ENCODE measurements around the gene ELL2.
"Not testable (repeated sequence)": the region's sequence is repeated elsewhere in the genome, so short reads cannot be mapped to it uniquely, and the experiment has no call there.

The ELL2 gene

DNA sequence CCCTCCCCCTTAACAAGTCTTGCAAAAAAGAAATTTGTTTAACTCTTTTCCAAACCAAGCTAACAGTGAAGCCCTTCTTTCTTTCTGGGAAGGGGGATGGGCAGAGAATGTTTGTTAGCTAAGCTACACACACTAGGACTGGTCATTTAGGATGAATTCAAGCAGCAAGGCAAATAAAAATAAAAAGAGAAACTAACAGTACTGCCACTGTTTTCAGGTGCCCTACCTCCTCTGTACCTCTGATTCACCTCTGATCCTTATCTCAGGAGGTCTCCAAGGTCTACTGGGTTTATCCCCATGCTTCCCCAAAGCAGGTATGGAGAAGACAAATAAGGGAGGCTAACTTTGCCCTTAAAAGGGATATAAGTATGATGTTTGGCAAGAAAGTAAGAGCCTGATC, 52.9 kb downstream of the ELL2 start:
- Histone ChIP-seq H4K20me1 (peaks cover 0 to 81% (median 0%) of the 10 kb centered on the region in 11 experiments; a peak in 7 of 22 replicates), H3K4me1 (0 out of 20 replicates have a peak, but pooled peaks cover 0 to 3% (median 0%) of the 10 kb centered on the region in 10 experiments), H3K4me2 (no peak overlapping the region), H3K27ac (no peak overlapping the region), H3K27me3 (no peaks in the 10 kb centered on the region), H3K4me3 (no peak overlapping the region), H3K9me3 (replicated peaks in 1 of 11) (no peaks in the 10 kb centered on the region), H3K9ac (no peak overlapping the region), H3K36me3 (peaks cover 0 to 98% (median 58%) of the 10 kb centered on the region in 11 experiments; a peak in 13 of 22 replicates)
- no peak for TF ChIP-seq Cebpa-rat (IDR thresholded peaks at IDR 0.05)

DNA sequence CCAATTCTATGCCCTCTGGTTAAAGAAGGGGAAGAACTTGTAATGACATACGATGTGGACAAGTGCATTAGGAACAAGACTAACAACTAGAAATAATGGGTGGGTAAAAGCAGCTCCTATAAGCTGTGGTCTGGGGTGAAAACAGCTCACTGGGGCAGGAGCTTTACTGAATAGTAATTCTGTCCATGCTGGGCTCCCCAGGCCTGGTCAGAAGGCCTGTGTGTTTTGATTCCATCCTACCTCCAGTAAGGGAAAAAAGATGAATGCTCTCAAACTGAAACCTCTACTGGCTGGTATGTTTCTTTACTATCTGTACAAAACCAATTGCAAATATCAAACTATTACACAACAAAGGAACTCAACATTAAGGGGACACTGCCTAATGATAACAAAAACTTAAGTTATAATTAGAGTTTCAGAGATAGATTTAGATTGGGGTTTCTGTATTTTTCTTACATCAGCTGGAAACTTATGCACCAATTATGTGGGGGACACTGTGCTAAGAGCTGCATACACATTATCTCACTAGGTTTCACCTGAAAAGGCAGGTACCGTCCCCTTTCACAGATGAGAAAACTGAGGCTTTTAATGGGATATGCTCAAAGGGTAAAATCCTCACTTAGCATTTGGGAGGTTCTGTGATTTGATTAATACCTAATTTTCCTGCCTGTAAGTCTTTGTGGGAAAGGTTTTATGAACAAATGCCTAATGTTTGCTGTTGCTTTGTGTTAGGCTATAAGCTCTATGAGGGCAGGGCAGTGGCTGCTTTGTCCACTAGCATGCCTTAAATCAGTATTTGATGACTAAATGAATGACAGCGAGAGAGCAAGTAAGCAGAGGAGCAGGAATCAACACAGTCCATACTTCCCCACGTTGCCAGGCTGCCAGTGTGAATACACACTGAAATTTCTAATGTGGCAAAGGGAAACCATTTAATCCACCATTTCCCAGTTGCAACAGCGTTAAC, 53.6 kb downstream of the ELL2 start:
- no peak for TF ChIP-seq Cebpa-rat (IDR thresholded peaks at IDR 0.05)
- Histone ChIP-seq H3K9me3 (replicated peaks in 1 of 11) (no peaks in the 10 kb centered on the region; a peak in 2 of 22 replicates), H3K9ac (no peak overlapping the region), H3K4me2 (no peak overlapping the region), H3K27ac (no peak overlapping the region), H3K4me1 (peaks cover 0 to 9% (median 0%) of the 10 kb centered on the region in 10 experiments; a peak in 4 of 20 replicates), H3K36me3 (peaks cover 0 to 98% (median 58%) of the 10 kb centered on the region in 11 experiments; a peak in 13 of 22 replicates), H3K27me3 (no peaks in the 10 kb centered on the region), H4K20me1 (peaks cover 0 to 74% (median 0%) of the 10 kb centered on the region in 11 experiments; a peak in 7 of 22 replicates), H3K4me3 (no peak overlapping the region)

DNA sequence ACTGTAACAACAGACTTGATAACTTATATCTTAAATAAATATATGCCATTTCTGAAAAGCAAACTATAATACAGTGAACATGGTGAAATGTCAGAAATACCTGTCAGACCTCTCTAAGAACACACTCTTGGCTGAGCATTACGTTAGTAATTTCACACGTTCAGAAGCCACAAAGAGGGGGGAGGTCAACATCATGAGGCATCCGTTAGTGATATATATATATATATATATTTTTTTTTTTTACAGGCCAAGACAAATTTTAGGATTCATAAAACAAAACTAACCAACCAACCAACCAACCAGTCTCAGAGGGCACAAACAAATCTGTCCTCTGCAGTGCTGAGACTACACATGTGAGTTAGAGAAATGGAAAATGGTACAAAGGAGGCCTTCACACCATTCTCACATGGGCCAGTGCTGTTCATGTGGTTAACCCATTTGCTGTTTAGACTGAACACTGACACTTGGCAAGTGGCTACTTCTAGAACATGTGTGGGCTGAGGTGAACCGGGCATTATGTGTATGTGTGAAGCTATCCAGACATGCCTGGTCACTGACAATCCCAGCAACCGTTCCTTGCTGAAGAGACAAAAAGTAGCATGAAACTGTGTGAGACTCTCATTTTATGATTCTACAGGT, 54.5 kb downstream of the ELL2 start:
- TF ChIP-seq Cebpa-rat (IDR thresholded peaks at IDR 0.05): no peak
- H3K27me3 ChIP-seq: no peaks in the 10 kb centered on the region
- peaks cover 0 to 94% (median 56%) of the 10 kb centered on the region in 11 experiments; a peak in 13 of 22 replicates for H3K36me3 ChIP-seq
- no peak overlapping the region for H3K27ac ChIP-seq
- H3K9ac ChIP-seq: no peak overlapping the region
- H4K20me1 ChIP-seq: peaks cover 0 to 65% (median 0%) of the 10 kb centered on the region in 11 experiments; a peak in 6 of 22 replicates
- H3K4me1 ChIP-seq: peaks cover 0 to 17% (median under 1%) of the 10 kb centered on the region in 10 experiments; a peak in 10 of 20 replicates
- no peak overlapping the region for H3K4me3 ChIP-seq
- H3K9me3 ChIP-seq (replicated peaks in 1 of 11): no peaks in the 10 kb centered on the region; a peak in 2 of 22 replicates
- H3K4me2 ChIP-seq: no peak overlapping the region

DNA sequence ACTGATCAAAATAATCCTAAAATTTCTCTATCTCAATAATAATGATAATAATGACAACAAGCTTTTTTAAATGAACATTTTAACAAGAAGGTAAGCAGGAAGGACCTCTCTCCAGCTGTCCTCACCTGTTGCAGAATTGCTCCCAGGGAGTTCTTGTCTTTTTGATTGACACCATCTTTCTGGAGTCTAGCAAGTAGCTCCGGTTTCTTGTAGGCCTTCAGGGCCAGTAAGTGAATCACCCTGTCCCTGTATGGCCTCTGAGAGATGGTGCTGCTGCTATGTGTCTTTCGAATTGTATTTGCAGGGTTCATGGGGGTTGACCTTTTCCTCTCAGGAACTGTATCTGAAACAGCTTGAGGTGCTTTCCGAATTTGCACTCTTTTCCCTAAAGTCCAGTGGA, 55.3 kb downstream of the ELL2 start:
- not testable (repeated sequence) for H3K27me3 ChIP-seq; H3K9me3 ChIP-seq (replicated peaks in 1 of 11); H3K27ac ChIP-seq; H3K4me2 ChIP-seq; H3K4me3 ChIP-seq; H3K9ac ChIP-seq
- peaks cover 0 to 90% (median 57%) of the 10 kb centered on the region in 11 experiments; a peak in 13 of 22 replicates for H3K36me3 ChIP-seq
- H3K4me1 ChIP-seq: peaks cover 0 to 25% (median 6%) of the 10 kb centered on the region in 10 experiments; a peak in 12 of 20 replicates
- peaks cover 0 to 57% (median 0%) of the 10 kb centered on the region in 11 experiments; a peak in 5 of 22 replicates for H4K20me1 ChIP-seq

DNA sequence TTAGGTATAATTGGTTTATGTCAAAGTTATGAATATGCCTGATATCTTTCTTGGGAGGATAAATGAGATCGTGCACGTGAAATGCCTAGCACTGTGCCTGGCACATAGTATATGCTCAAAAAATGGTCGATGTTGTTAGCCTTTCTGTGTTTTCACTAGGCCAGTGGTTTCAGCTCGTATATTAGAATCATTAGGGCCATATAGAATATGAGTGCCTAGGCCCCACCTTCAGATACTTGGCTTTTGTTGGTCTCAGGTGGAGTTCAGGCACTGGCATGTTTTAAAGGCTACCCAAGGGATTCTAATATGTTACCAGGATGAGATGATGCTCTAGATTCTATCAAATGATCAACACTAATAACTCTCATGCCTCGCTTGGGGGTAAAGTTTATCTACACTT, 56.8 kb downstream of the ELL2 start:
- H3K9ac ChIP-seq: no peak overlapping the region
- peaks cover 0 to 42% (median 0%) of the 10 kb centered on the region in 11 experiments; a peak in 5 of 22 replicates for H4K20me1 ChIP-seq
- no peak overlapping the region for H3K4me3 ChIP-seq
- no peak overlapping the region for H3K27ac ChIP-seq
- H3K27me3 ChIP-seq: no peaks in the 10 kb centered on the region
- TF ChIP-seq Cebpa-rat (IDR thresholded peaks at IDR 0.05): no peak
- no peaks in the 10 kb centered on the region; a peak in 2 of 22 replicates for H3K9me3 ChIP-seq (replicated peaks in 1 of 11)
- peaks cover 0 to 92% (median 57%) of the 10 kb centered on the region in 11 experiments; a peak in 16 of 22 replicates for H3K36me3 ChIP-seq
- peaks cover 0 to 25% (median 6%) of the 10 kb centered on the region in 10 experiments; a peak in 12 of 20 replicates for H3K4me1 ChIP-seq
- no peak overlapping the region for H3K4me2 ChIP-seq

DNA sequence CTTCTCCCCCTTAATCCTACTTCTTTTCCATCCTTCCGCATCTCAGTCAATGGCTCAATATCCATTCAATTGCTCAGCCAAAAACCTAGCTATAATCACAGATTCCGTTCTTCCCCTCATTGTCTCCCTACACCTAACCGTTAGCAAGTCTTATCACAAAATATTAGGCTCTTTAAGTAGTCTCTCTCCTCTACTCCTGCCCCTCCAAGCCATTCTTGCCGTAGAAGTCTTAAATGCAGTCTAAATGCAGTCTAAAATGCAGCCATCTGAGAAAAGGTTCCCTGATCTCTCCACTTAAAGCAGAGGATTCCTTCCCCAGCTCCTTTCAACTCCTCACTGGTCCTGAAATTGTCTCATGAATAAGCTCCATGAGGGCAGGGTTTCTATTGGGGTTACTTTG, 57.8 kb downstream of the ELL2 start:
- H3K4me1 ChIP-seq: peaks cover 0 to 25% (median 6%) of the 10 kb centered on the region in 10 experiments; a peak in 12 of 20 replicates
- H3K4me2 ChIP-seq: no peak overlapping the region
- no peak overlapping the region for H3K9ac ChIP-seq
- H3K27me3 ChIP-seq: no peaks in the 10 kb centered on the region
- peaks cover 0 to 36% (median 0%) of the 10 kb centered on the region in 11 experiments; a peak in 4 of 22 replicates for H4K20me1 ChIP-seq
- peaks cover 0 to 91% (median 62%) of the 10 kb centered on the region in 11 experiments; a peak in 16 of 22 replicates for H3K36me3 ChIP-seq
- no peaks in the 10 kb centered on the region; a peak in 2 of 22 replicates for H3K9me3 ChIP-seq (replicated peaks in 1 of 11)
- no peak for TF ChIP-seq Cebpa-rat (IDR thresholded peaks at IDR 0.05)
- no peak overlapping the region for H3K27ac ChIP-seq
- no peak overlapping the region for H3K4me3 ChIP-seq

DNA sequence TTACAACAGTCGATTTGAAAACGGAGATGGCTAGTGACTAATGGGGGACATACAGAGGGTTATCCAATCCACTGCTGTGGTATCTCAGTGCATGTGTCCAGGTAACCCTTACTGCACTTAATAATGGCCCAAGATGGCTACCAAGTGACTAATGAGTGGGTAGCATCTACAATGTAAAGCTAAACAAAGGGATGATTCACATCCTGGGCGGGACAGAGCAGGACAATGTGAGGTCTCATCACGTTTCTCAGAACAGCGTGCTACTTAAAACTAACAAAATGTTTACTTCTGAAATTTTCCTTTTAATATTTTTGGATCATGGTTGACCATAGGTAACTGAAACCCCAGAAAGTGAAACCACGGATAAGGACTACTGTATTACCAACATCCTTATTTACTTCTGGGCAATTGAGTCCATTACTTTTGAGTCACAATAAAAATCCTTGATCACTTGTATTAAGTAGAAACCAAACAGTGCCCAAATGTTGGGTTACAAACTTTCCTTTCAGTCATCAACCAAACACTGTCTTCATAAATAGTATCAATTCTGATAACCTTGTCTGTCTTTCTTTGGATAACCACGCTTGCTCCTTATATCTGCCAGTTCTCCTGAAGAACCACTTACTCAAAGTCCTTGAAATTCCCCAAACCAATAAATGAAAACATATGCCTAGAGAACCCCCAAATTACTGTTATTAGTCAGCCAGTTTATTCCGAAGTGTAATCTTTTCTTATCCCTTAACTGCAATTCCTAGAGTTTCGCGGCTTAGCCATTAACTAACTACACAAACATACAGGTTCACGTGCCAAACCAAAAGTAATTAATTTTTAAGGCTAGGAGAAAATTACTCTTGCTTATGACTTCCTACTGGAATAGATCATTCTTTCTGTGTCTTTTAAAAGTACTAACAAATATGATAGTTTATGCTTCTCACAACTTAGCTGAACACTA, 59.7 kb downstream of the ELL2 start:
- Histone ChIP-seq H3K9me3 (replicated peaks in 1 of 11) (no peaks in the 10 kb centered on the region; a peak in 2 of 22 replicates), H3K9ac (peak overlapping the region in 1 of 11 experiments; percentile 10; a peak in 1 of 22 replicates), H3K27me3 (no peaks in the 10 kb centered on the region), H4K20me1 (peaks cover 0 to 19% (median 0%) of the 10 kb centered on the region in 11 experiments; a peak in 3 of 22 replicates), H3K27ac (peak overlapping the region in 4 of 11 experiments; percentile 10 to 64 (median 45); a peak in 5 of 22 replicates), H3K36me3 (peaks cover 0 to 92% (median 66%) of the 10 kb centered on the region in 11 experiments; a peak in 19 of 22 replicates), H3K4me1 (peaks cover 0 to 25% (median 6%) of the 10 kb centered on the region in 10 experiments; a peak in 12 of 20 replicates), H3K4me2 (peak overlapping the region in 5 of 11 experiments; percentile 17 to 64 (median 50); a peak in 9 of 22 replicates), H3K4me3 (no peak overlapping the region)
- TF ChIP-seq Cebpa-rat (IDR thresholded peaks at IDR 0.05): no peak
